GM18858 (cell line): ENCODE results near the gene HORMAD2.

ENCODE experiments used
- ATAC-seq: cut with Tn5 transposase; IDR thresholded peaks from one replicate; pipeline ENCODE4 v1.9.1; 2021; ENCODE audit not compliant: unreplicated experiment

HORMAD2 gene

DNA sequence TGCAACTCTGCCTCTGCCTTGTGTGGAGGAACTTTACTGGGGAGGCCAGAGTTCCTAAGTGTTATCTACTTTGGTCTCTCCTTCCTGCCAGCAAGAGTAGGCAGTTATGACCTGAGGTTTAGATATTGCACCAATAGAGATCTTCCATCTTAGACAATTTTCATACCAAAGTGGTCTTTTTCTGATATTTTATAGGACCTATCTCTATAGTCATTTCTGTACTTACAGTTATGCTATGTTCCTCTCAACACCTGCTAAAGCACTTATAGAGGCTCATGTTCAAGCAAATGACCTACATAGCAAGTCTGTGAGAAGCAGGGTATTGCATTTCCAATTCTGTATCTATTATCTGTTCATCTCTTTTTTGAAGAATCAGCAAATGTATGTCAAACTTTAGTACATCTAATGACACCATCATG is 80.8 kb downstream of the HORMAD2 start:
- ATAC-seq: no peak

DNA sequence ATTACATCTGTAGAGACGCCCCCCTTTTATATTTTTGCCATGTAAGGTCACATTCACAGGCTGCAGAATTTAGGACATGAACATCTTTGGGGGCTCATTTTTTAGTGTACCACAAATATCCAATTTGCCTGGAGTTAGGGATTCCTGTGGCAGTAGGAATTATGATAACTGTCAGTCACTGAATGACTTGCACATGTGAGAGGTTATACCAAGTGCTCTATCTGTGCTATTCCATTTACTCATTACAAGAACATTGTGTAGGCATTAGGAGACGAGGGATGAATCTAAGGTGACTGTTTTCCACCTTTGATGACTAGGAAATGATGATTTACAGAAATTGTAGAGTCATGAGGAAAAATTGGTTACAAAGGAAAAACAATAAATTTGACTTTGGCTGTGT is 87.0 kb downstream of the HORMAD2 start:
- ATAC-seq: no peak

DNA sequence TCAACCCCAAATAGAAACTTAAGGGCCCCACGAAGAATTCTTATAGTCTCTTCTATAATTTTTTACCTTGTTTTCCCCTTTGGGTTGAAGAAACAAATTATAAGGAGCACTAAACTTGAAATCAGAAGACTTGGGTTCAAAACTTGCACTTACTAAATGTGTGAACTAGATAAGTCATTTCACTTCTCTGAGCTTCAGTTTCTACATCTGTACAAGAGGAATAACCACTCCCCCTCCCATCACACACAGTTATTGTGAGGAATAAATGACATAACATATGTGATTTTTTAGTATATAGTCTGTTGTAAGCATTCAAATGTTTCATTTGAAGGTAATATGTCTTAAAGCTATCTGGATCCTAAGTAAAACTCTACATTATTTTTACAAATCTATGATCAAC is 87.5 kb downstream of the HORMAD2 start:
- no peak for ATAC-seq

DNA sequence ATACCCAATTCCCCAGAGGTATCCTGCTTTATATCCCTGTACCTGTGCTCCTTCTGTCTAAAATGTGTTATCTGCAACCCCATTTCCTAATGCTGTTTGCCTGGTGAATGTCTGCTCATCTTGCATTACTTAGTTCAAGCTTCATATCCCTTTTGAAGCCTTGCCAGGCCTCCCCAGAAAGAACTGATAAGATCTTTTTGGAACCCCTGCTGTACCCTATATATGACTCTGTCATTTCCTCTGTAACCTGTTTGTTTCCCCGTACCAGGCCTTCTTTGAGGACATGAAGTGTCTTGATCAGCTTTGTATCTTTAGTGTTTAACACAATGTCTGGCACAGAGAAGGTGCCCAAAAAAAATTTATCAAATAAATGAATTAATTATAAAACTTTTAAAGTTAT is 88.7 kb downstream of the HORMAD2 start:
- no peak for ATAC-seq

DNA sequence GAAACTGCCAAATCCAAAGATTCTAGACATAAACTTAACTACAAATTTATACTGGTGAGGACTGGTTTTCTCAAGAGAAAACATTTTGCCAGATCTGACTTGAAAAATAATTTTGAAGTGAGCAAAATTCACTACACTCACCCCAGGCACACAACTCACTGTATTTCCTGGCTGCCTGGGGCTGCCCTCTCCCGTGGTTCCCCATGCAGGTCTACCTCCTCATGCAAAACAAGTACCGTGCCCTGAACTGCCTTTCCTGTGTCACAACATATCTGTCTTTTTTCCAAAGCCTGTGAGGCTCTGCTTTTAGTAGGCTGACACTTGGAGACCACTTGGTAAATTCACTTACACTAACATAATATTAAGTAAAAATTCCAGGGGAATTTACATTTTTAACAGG is 89.9 kb downstream of the HORMAD2 start:
- ATAC-seq: no peak

DNA sequence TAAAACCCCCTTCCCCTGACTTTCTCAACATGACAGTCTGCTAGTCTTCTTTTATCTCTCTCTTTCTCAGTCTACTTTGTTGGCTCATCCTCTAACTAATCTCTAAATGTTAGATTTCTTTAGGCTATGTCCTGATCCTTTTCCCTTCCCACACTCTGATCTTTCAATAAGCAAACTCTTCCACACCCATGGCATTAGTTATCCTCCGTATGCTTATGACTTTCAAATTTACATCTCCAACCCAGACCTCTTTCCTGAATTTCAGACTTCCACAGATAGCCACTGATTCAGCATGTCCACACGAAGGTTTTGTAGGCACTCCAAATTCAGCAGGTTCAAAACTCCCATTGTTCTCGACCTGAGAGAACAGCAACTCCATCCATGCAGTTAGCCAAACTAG is 90.7 kb downstream of the HORMAD2 start:
- no peak for ATAC-seq

DNA sequence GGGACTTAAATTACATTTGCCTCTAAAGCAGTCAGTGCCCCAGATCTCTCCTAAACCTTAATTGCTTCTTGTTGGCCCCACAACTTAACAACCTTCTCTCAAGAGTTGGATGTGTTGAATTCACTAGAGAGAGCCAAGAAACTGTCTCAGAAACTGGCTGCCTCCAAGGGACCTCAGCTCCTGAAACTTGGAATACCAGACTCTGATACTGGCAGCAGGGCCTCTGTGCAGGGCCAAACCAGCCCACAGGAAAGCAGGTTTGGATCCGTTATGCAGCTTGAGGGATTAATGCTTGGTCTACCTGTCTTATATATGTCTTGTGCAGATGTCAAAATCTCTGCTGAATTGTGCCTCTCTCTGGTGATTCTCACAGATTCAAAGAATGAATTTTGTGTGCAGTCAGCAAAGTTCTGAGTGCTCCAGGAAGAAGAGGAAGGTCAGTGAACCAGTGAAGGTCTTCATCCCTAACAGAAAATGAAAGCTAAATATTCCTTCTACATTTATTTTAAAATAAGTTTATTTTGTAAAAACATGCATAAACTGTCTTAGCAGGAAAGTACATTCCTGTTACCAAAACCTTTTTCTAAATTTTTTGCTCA is 95.5 kb downstream of the HORMAD2 start:
- ATAC-seq: no peak

DNA sequence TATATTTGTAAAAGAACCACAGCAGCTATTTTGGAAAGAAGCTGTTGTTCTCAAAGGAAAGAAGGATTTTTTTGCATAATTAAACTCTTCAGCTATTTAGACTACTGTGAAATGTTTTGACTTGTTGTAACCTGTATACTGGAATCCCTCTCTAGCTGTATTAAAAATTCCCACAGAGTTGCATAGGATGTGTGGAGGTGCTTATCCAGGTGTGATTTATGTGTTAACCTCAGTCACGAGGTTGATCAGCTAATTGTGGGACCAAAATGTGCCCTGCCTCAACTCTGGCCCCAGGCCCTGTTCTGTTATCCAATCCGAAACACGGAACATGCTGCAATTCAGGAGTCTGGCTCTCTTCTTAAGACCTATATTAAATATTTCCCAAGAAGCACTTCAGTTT is 96.2 kb downstream of the HORMAD2 start:
- ATAC-seq: no peak

DNA sequence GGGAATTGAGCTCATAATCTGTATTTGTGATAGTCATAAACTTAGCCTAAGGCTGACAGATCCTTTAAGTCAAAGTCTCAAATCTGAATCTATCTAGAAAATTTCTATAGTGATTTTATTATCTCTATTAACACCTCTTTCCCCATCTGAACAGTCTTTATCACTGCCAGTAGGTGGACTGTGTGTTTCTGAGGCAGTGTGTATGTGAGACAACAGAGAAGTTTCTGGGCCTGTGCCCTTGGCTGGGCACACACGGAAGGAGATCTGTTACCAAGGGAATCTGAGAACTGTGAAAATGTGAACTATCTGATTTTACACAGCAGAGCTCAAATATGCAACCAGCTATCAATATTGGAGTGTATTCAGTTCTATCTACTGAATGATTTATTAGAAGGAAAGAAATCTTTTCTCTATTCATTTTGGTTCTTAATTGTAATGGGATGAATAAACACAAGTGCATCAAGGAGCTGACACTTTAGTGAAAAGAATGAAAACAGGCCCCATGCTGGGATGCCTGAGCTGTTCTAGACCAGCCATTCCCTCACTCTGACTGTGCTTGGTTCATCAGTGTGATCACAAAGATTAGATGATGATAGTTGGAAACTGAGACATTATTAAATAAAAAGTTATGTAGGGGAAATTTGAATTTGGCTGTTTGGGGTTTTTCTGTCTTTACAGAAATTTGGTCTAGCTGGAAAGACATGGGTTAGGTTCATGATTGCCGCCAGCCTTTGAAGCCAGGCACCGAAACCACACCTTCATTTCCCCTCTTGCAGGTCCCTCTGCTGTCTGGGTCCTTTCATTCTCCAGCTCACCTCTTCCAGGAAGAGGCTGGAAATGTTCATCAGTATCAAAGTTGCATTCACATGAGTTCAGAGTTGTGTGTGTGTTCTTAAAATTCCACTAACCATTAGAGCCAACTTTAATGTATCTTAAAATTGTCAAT is 98.2 kb downstream of the HORMAD2 start:
- ATAC-seq: no peak

DNA sequence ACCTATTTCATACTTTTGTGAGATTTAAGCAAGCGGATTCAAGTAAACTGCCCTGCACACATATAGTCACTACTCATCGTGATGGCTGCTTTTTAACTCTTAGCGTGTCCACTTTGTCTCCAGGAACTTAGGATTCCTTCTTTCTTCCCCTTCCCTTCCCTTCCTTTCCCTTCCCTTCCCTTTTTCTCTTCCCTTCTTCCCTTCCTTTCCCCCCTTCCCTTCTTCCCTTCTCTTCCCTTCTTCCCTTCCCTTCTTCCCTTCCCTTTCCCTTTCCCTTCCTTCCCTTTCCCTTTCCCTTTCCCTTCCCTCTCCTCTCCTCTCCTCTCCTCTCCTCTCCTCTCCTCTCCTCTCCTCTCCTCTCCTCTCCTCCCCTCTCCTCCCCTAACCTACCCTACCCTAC is 100.4 kb downstream of the HORMAD2 start:
- ATAC-seq: no peak

DNA sequence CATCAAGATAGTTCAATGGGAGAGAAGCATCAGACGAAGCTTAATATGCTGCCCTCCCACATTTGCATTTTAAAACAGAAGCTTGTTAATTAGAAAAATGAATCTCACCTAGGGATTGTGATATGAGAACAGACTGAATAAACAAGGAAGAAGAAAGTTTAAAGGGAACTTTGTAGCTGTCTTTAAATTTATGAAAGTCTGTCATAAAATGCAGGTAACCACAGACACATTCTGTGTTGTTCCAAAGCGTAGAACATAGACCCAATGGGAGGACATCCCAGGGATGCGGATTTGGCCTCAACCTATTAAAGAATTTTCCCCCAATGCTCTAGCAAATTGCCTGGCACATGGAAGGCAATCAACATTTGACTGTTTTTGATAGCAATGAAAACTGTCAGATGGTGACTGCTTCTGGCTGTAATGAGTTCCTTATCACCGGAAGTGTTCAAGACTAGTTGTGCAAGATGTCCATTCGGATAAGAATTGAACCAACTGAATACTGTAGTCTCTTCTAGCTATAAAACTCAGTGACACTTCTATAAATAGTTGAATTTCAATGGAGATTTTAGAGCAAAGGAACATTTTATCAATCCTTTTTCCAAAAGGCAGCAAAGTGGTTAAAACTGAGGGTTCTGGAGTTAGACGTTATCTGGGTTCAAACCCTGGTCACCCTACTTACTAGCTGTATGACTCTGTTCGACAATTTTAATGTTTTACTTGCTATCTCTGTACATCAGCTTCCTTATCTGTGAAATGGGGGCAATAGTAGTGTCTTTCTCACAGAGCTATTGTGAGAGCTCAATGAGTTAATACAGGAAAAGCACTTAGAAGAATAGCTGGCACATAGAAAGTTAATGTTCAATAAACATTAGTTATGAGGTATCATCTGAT is 101.4 kb downstream of the HORMAD2 start:
- no peak for ATAC-seq

DNA sequence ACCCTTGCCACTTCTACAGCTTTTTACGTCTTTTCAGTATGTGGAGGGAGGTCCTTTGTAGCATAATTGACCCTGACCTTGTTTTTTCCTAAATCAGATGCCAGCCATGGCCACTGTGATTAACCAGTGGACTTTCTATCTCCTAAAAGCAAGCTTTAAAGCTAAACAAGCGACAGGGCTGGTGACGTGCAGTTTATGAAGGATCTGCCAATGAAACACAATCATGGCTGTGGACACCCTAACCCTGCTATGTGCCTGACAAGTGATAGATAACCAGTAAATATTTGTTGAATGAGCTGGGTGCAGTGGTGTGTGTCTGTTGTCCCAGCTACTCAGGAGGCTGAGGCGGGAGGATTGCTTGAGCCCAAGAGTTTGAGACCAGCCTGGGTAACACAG is 102.1 kb downstream of the HORMAD2 start:
- no peak for ATAC-seq

DNA sequence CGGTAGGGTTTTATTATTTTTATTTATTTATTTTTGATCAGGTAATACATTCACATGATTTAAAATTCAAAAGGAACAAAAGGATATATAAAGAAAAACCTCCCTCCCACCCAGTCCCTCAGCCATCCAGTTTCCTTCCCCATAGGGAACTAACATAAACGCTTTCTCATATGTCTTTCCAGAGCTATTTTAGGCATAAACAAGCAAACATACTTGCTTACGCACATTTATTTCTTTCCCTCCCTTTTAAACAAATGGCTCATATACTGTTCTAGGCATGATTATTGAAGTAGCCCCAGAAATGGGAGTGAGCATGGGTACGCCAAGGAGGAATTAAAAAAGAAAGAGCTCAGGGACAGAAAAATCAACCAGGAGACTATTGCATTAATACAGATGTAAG is 102.6 kb downstream of the HORMAD2 start:
- ATAC-seq: no peak

DNA sequence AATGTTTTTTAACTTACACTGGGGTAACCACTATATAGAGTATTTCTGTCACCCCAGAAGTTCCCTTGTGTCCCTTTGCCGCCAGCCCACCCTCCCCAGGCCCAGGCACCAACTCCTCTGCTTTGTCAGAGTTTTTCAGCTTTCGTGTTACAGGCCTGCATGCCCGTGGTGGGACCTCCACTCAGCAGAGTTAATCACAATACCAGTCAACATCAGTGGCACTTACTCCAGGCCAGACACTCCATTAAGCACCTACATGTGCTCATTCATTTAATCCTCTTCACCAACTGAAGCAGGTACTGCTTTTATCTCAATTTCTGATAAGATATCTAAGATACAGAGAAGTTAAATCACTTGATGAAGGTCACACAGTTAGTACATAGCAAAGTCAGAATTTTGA is 103.0 kb downstream of the HORMAD2 start:
- no peak for ATAC-seq

DNA sequence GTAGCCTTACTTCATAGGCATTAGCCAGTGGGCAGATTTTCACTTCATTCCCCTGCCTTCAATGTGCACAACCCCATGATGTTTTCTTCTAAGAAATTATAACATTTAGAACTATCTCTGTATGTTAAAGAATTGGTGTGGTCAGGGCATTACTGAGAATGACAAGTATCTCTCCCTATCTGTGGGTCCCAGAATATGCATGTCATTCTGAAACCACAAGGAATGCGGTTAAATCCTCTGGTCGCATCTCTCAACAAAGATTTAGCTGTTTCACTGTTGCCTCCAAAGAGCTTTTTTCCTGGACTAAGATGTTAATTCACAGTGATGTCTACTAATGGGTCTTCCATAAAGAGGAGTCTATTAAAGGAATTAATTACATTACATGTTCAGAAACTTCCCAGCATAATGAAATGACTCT is 103.6 kb downstream of the HORMAD2 start:
- ATAC-seq: no peak

DNA sequence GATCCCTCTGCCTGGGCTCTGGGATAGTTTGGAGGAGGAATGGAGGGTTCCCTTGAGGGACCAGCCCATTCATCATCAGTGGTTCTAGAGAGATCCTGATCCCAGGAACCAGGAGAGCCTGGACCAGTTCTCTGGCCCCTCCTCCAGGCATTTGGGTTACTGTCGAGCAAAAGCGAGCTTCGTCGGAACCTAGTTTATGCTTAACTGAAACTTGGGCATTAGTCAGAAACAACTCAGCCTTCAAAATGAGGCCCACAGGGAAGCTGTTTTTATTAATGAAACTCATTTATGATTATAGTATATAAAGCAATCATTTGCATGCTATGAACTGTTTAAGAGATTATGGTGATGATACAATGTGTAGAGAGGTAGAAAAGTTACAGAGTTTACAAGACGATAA is 104.9 kb downstream of the HORMAD2 start:
- ATAC-seq: no peak

DNA sequence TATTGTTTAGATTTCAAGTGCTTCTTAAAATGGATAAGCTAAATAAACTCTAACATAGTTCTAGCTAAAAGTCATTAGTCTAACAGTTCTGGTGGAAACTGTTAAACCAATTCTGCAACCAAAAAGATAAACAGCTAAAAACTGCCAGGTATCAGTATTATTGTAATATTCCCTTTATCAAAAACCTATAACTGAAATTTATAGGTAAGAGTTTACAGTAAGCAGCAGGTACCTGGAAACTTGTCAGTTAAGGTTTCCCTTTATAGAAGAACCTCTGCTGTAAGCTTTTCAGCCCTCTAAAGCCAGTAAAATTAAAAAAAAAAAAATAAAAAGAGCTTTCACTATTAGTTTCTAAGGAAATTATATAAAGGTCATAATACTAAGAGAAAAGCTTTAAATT is 105.3 kb downstream of the HORMAD2 start:
- no peak for ATAC-seq

DNA sequence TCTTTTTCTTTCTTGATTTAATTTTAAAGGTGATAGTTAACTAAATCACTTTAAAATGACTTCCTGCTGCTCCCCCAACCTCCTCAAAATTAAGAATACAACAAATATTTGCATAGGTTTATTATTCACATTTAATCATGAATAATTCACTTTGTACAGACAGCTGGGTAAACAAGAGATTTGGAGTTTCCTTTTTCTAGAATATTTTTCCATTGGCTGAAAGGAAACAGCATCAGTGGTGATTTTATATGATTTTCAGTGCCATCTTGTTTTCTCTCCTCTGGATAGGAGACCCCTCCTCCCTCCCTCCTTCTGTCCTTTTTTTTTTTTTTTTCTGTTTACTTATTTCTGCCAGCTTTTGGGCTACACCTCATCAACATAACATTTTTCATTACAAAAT is 105.8 kb downstream of the HORMAD2 start:
- no peak for ATAC-seq

DNA sequence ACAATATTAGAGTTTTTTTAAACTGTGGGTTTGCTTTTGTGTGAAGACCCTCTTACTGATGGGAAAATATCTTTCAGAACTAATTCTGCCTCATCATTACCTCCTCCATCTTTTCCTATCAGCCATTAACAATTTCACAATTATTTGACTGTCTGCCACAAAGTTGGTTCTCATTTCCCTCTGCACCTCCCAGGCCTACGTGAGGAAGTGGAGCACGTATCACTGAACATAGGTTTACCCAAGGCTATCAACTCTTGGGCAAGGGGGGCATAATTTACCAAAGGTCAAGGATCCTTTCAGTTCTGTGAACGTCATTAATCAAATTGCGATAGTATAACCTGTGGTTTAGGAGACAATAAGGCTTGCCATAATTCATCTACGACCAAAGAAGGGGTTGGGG is 106.2 kb downstream of the HORMAD2 start:
- ATAC-seq: no peak

DNA sequence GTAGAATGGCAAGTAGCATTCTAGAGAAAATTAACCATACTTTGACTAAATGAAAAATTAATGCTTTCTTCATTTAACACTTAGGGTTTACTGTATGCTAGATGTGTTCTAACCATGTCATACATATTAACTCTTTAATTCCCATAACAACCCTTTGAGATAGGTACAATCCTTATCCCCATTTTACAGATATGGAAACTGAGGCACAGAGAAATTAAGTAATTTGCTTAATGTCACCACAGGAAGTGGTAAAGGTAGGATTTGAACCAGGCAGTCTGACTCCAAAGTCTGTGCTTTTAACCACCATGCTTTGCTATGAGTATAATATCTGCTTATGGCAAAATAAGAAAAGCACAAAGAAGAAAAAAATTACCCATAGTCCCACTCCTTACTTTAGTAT is 106.8 kb downstream of the HORMAD2 start:
- no peak for ATAC-seq

DNA sequence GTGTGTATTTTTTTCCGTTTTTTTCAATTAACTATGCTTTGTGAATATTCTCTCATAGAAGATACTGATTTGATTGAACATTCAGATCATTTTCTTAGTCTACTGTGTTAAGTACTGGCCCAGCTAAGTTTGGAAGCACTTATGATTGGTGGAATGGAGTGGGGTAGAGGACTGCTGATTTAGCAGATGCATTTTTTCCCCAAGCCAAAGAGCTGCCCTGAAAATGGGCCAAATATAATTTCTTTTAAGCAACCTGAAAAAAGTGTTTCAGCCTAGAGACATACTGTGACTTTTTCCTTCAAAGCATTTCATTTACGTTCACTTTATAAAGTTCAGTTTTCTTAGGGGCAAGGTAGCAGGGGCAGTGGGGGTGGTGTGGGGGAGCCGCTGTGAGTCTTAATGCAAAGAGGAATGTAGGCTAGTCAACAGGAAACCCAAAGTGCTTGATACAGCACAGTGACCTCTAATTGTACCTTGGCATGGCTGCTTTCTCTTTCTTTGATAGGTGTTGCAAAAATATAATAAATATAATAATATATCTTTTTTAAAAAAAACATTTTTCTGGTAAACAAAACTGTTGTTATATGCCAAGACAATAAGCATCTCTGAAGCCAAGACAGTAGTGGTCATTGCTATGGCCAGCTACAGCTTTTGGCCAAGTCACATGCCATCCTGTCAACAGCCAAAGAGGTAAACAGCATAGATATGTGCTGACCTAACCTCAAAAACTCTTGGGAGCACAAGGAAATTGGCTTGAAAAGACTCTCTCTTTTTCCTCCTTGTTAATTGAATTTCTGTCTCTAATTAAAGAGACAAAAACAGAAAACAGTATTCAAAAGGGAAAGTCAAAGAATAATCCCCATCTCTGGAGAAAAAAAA is 107.5 kb downstream of the HORMAD2 start:
- no peak for ATAC-seq
